Activated naive CD8-positive, alpha-beta T cell treated with anti-CD3 and anti-CD28 coated beads, Interleukin-2, amount 10 ng/mL, durations not matched to agents 7 days and 5 days (primary cell): Measurements from ENCODE around the gene HAUS2. TPM values are rescaled to one million over a fixed set of nuclear protein-coding genes. Genes with fewer than 3 reads are reported as not detected.
"Not testable (repeated sequence)": the region's sequence is repeated elsewhere in the genome, so short reads cannot be mapped to it uniquely, and the experiment has no call there.

Experiments
- ATAC-seq: fragments of 150-1000 bp; cut with Tn5 transposase; one replicate; pipeline ENCODE4 v1.10.0; 2021; ENCODE audit warnings: low read depth, moderate library complexity
- POLR2A ChIA-PET: fragments of 350-600 bp; sonication (Branson Sonifier 250); formaldehyde crosslinking; loops from one replicate; lab custom pipeline; 2021; ENCODE audit warnings: antibody characterized with exemption; lab: Charles Lee
- DNase-seq: peaks from one replicate; pipeline ENCODE4 v3.0.0; 2021
- H3K27ac Mint-ChIP-seq: one replicate; pipeline ENCODE4 v1.8.0; 2022; ENCODE audit warnings: mild to moderate bottlenecking, mixed read lengths
- H3K27me3 Mint-ChIP-seq: one replicate; pipeline ENCODE4 v1.8.0; 2022; ENCODE audit warnings: mild to moderate bottlenecking, moderate library complexity, mixed read lengths
- H3K36me3 Mint-ChIP-seq: one replicate; pipeline ENCODE4 v1.8.0; 2021; ENCODE audit warnings: mild to moderate bottlenecking, mixed read lengths
- H3K4me1 Mint-ChIP-seq: one replicate; pipeline ENCODE4 v1.8.0; 2021; ENCODE audit warnings: mixed read lengths
- H3K4me3 Mint-ChIP-seq: one replicate; pipeline ENCODE4 v1.8.0; 2022; ENCODE audit warnings: mild to moderate bottlenecking, moderate library complexity, mixed read lengths
- H3K9me3 Mint-ChIP-seq: one replicate; pipeline ENCODE4 v1.8.0; 2021; ENCODE audit warnings: mixed read lengths
- total RNA-seq, 2 experiments: library from RNA; stranded (reverse); gene quantifications; one replicate each; pipeline ENCODE4 v1.2.3, GENCODE V29; 2021

The HAUS2 gene
- total RNA-seq, 2 experiments from 2014 or later: 28.7 to 30.2 TPM

- Mint-ChIP-seq H3K27ac (no peak overlapping the region), H3K4me1 (peaks cover 26% of the 10 kb centered on the region), H3K27me3 (no peaks in the 10 kb centered on the region), H3K36me3 (peaks cover 20% of the 10 kb centered on the region), H3K4me3 (no peak overlapping the region), H3K9me3 (no peaks in the 10 kb centered on the region)
- ATAC-seq: no peak
- POLR2A ChIA-PET: no interaction called here
- DNase-seq: no peak
Measured at GRCh38 chr15:42544853-42545629, 3.6 kb upstream of the HAUS2 start.

GRCh38 chr15:42547918-42548248 lies 755 bp upstream of the HAUS2 start:
- DNase-seq: no peak
- no peak for ATAC-seq
- Mint-ChIP-seq H3K27ac (peak overlapping the region; percentile 99), H3K4me1 (peaks cover 37% of the 10 kb centered on the region), H3K9me3 (no peaks in the 10 kb centered on the region), H3K4me3 (peak overlapping the region; percentile 98), H3K36me3 (peaks cover 17% of the 10 kb centered on the region), H3K27me3 (no peaks in the 10 kb centered on the region)
- POLR2A ChIA-PET: interaction anchor here (0.6 to 2.5 kb wide), 11 partner anchors 11 to 340 kb away, joined by 3 to 16 read pairs (median 4); partner anchors contain the start of genes STARD9, VPS39 and ZNF106

GRCh38 chr15:42549032-42549491 lies 424 bp downstream of the HAUS2 start:
- POLR2A ChIA-PET: interaction anchor here (1.0 to 2.5 kb wide), 8 partner anchors 15 to 276 kb away, joined by 3 to 16 read pairs (median 4); partner anchors contain the start of genes STARD9, TMEM87A and ZNF106
- Mint-ChIP-seq H3K9me3 (no peaks in the 10 kb centered on the region), H3K36me3 (peaks cover 19% of the 10 kb centered on the region), H3K27ac (peak overlapping the region; percentile 99), H3K4me1 (peaks cover 43% of the 10 kb centered on the region), H3K4me3 (peak overlapping the region; percentile 98), H3K27me3 (no peaks in the 10 kb centered on the region)
- DNase-seq (no peak), ATAC-seq (peak; percentile 28)

GRCh38 chr15:42549741-42550392 lies 1.2 kb downstream of the HAUS2 start:
- peak overlapping the region; percentile 98 for H3K4me3 Mint-ChIP-seq
- H3K27me3 Mint-ChIP-seq: no peaks in the 10 kb centered on the region
- H3K27ac Mint-ChIP-seq: peak overlapping the region; percentile 62
- ATAC-seq (no peak), DNase-seq (no peak)
- H3K4me1 Mint-ChIP-seq: peaks cover 45% of the 10 kb centered on the region
- POLR2A ChIA-PET: interaction anchor here (1.0 to 2.5 kb wide), 6 partner anchors 14 to 276 kb away, joined by 3 to 13 read pairs (median 3); partner anchors contain the start of genes STARD9 and TMEM87A
- H3K36me3 Mint-ChIP-seq: peaks cover 20% of the 10 kb centered on the region
- H3K9me3 Mint-ChIP-seq: no peaks in the 10 kb centered on the region

- POLR2A ChIA-PET: no interaction called here
Measured at GRCh38 chr15:42553554-42553953, 4.9 kb downstream of the HAUS2 start.

GRCh38 chr15:42556550-42557207 lies 8.0 kb downstream of the HAUS2 start:
- DNase-seq, H3K27me3 Mint-ChIP-seq, ATAC-seq, H3K27ac Mint-ChIP-seq, H3K4me3 Mint-ChIP-seq, H3K9me3 Mint-ChIP-seq: not testable (repeated sequence)
- H3K4me1 Mint-ChIP-seq: peaks cover 16% of the 10 kb centered on the region
- peaks cover 18% of the 10 kb centered on the region for H3K36me3 Mint-ChIP-seq
- POLR2A ChIA-PET: interaction anchor here (0.6 kb wide), 1 partner anchor 1604 kb away, joined by 3 read pairs; the partner anchor contains the start of gene CHAC1

More at GRCh38 chr15:42553554-42553953, 4.9 kb downstream of the HAUS2 start:
- Mint-ChIP-seq H3K27ac (peak overlapping the region; percentile 43), H3K9me3 (no peaks in the 10 kb centered on the region), H3K27me3 (no peaks in the 10 kb centered on the region), H3K36me3 (peaks cover 17% of the 10 kb centered on the region), H3K4me1 (peaks cover 27% of the 10 kb centered on the region), H3K4me3 (no peak overlapping the region)
- no peak for ATAC-seq
- no peak for DNase-seq

- H3K36me3 Mint-ChIP-seq: peaks cover 15% of the 10 kb centered on the region
- no peaks in the 10 kb centered on the region for H3K27me3 Mint-ChIP-seq
- POLR2A ChIA-PET: interaction anchor here (1.0 kb wide), 1 partner anchor 11 kb away, joined by 3 read pairs; the partner anchor contains the start of genes HAUS2 and LRRC57
- H3K4me1 Mint-ChIP-seq: peaks cover 8% of the 10 kb centered on the region
- no peak for DNase-seq
- no peak overlapping the region for H3K27ac Mint-ChIP-seq
- H3K9me3 Mint-ChIP-seq: no peaks in the 10 kb centered on the region
- no peak for ATAC-seq
- no peak overlapping the region for H3K4me3 Mint-ChIP-seq
Measured at GRCh38 chr15:42558739-42559138, 10.1 kb downstream of the HAUS2 start.

GRCh38 chr15:42575188-42576039 lies 26.8 kb downstream of the HAUS2 start, which contains the start of gene STARD9:
Gene STARD9, plus strand, starts transcription at chr15:42575606. Its CDS starts 110 bp downstream, at chr15:42575716.
- DNase-seq (peak; percentile 97), ATAC-seq (peak; percentile 92)
- peaks cover 9% of the 10 kb centered on the region for H3K36me3 Mint-ChIP-seq
- POLR2A ChIA-PET: interaction anchor here (0.5 to 2.9 kb wide), 13 partner anchors 15 to 603 kb away, joined by 3 to 22 read pairs (median 4); partner anchors contain the start of genes EHD4, GANC, HAUS2 and LRRC57
- peak within 1 kb of the TSS; percentile 92 for H3K4me3 Mint-ChIP-seq
- H3K27ac Mint-ChIP-seq: peak within 1 kb of the TSS; percentile 88
- no peaks in the 10 kb centered on the region for H3K9me3 Mint-ChIP-seq
- H3K4me1 Mint-ChIP-seq: peaks cover 29% of the 10 kb centered on the region
- H3K27me3 Mint-ChIP-seq: peaks cover 7% of the 10 kb centered on the region

- no peak for DNase-seq
- POLR2A ChIA-PET: interaction anchor here (0.8 to 2.9 kb wide), 8 partner anchors 15 to 604 kb away, joined by 3 to 22 read pairs (median 7); partner anchors contain the start of genes EHD4, GANC, HAUS2 and LRRC57
- H3K4me1 Mint-ChIP-seq: peaks cover 35% of the 10 kb centered on the region
- peak overlapping the region; percentile 88 for H3K27ac Mint-ChIP-seq
- H3K4me3 Mint-ChIP-seq: peak overlapping the region; percentile 92
- ATAC-seq: no peak
- H3K9me3 Mint-ChIP-seq: no peaks in the 10 kb centered on the region
- H3K27me3 Mint-ChIP-seq: peaks cover 7% of the 10 kb centered on the region
- H3K36me3 Mint-ChIP-seq: peaks cover 7% of the 10 kb centered on the region
Measured at GRCh38 chr15:42576040-42576594, 27.5 kb downstream of the HAUS2 start.

- ATAC-seq: no peak
- Mint-ChIP-seq H3K4me1 (peaks cover 38% of the 10 kb centered on the region), H3K9me3 (no peaks in the 10 kb centered on the region), H3K27ac (no peak overlapping the region), H3K27me3 (peaks cover 7% of the 10 kb centered on the region), H3K4me3 (peak overlapping the region; percentile 92), H3K36me3 (peaks cover 6% of the 10 kb centered on the region)
- no peak for DNase-seq
- POLR2A ChIA-PET: interaction anchor here (0.8 to 2.9 kb wide), 3 partner anchors 28 to 32 kb away, joined by 3 to 13 read pairs (median 4); partner anchors contain the start of genes HAUS2 and LRRC57
Measured at GRCh38 chr15:42576776-42577175, 28.1 kb downstream of the HAUS2 start.

GRCh38 chr15:42577514-42578031 lies 28.9 kb downstream of the HAUS2 start:
- POLR2A ChIA-PET: interaction anchor here (0.9 to 2.9 kb wide), 2 partner anchors 29 to 31 kb away, joined by 4 to 13 read pairs; partner anchors contain the start of genes HAUS2 and LRRC57
- H3K4me3 Mint-ChIP-seq: peak overlapping the region; percentile 11

More at GRCh38 chr15:42577514-42578031, 28.9 kb downstream of the HAUS2 start:
- Mint-ChIP-seq H3K27ac (no peak overlapping the region), H3K4me1 (peaks cover 42% of the 10 kb centered on the region), H3K9me3 (no peaks in the 10 kb centered on the region), H3K36me3 (peaks cover 2% of the 10 kb centered on the region), H3K27me3 (peaks cover 7% of the 10 kb centered on the region)
- DNase-seq: no peak
- no peak for ATAC-seq
